Measurements from ENCODE around the gene GUCY1A2. TPM values are rescaled to one million over a fixed set of nuclear protein-coding genes. Genes with fewer than 3 reads are reported as not detected.
"Not testable (repeated sequence)": the region's sequence is repeated elsewhere in the genome, so short reads cannot be mapped to it uniquely, and the experiment has no call there.

The GUCY1A2 gene
- total RNA-seq, 4 donors from 2014 or later = 2.5 to 7.7 (median 4.4) TPM

DNA sequence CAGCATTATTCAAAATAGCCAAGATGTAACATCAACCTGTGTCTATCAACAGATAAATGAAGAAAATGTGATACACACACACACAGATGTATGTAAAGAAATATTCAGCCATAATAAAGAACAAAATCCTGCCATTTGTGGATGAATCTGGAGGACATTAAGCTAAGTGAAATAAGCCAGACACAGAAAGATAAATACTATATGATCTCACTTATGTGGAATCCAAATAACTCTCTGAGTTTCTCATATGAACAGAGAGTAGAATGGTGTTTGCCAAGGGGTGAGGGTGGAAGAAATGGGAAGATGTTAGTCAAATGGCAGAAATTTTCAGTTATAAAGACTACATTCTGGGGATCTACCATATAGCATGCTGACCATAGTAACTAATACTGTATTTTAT is 224.2 kb downstream of the GUCY1A2 start:
- peaks cover 0 to 6% (median 0%) of the 10 kb centered on the region in 4 donors for H3K9me3 ChIP-seq
- no peaks in the 10 kb centered on the region for H3K36me3 ChIP-seq
- TF ChIP-seq CTCF (IDR thresholded peaks at IDR 0.05) (no peak), EP300 (IDR thresholded peaks at IDR 0.05) (no peak), POLR2AphosphoS5 (IDR thresholded peaks at IDR 0.05) (no peak), POLR2A (IDR thresholded peaks at IDR 0.05; ENCODE audit: low read depth) (no peak)
- no peaks in the 10 kb centered on the region for H3K27me3 ChIP-seq
- intact Hi-C loops (cut with DNase I) = no loop called here
- no peak for DNase-seq (ENCODE audit: extremely low spot score)
- no peaks in the 10 kb centered on the region for H3K4me1 ChIP-seq
- no peak overlapping the region for H3K4me3 ChIP-seq
- no peak overlapping the region for H3K27ac ChIP-seq (replicated peaks in 1 of 4)

- TF ChIP-seq EP300 (IDR thresholded peaks at IDR 0.05) = no peak
- no peak for TF ChIP-seq POLR2A (IDR thresholded peaks at IDR 0.05; ENCODE audit: low read depth)
- no peak for TF ChIP-seq POLR2AphosphoS5 (IDR thresholded peaks at IDR 0.05)
- no peak for TF ChIP-seq CTCF (IDR thresholded peaks at IDR 0.05)
- H3K4me1 ChIP-seq = peaks cover 0 to 11% (median 5%) of the 10 kb centered on the region in 4 donors
Measured at GRCh38 chr11:106789406-106789805, 228.9 kb downstream of the GUCY1A2 start.

GRCh38 chr11:106787454-106787853 is 230.8 kb downstream of the GUCY1A2 start:
- Histone ChIP-seq H3K4me1 (peaks cover 0 to 11% (median 5%) of the 10 kb centered on the region in 4 donors), H3K9me3 (peaks cover 0 to 6% (median 0%) of the 10 kb centered on the region in 4 donors), H3K27me3 (no peaks in the 10 kb centered on the region), H3K4me3 (no peak overlapping the region), H3K27ac (replicated peaks in 1 of 4) (no peak overlapping the region), H3K36me3 (no peaks in the 10 kb centered on the region)
- TF ChIP-seq CTCF (IDR thresholded peaks at IDR 0.05) = no peak
- TF ChIP-seq POLR2AphosphoS5 (IDR thresholded peaks at IDR 0.05) = no peak
- TF ChIP-seq EP300 (IDR thresholded peaks at IDR 0.05) = no peak
- TF ChIP-seq POLR2A (IDR thresholded peaks at IDR 0.05; ENCODE audit: low read depth) = no peak
- WGBS = 95% methylated on average over 1 of the region's 1 CpG
- intact Hi-C loops (cut with DNase I) = no loop called here
- DNase-seq (ENCODE audit: extremely low spot score) = no peak

More at GRCh38 chr11:106789406-106789805, 228.9 kb downstream of the GUCY1A2 start:
- no peak overlapping the region for H3K27ac ChIP-seq (replicated peaks in 1 of 4)
- no peak overlapping the region for H3K4me3 ChIP-seq
- intact Hi-C loops (cut with DNase I) = no loop called here
- H3K36me3 ChIP-seq = no peaks in the 10 kb centered on the region
- no peaks in the 10 kb centered on the region for H3K27me3 ChIP-seq
- no peak for DNase-seq (ENCODE audit: extremely low spot score)
- peaks cover 0 to 6% (median 0%) of the 10 kb centered on the region in 4 donors for H3K9me3 ChIP-seq
- WGBS = 93% methylated on average over 3 of the region's 3 CpGs

- H3K9me3 ChIP-seq = peaks cover 0 to 6% (median 0%) of the 10 kb centered on the region in 4 donors
- TF ChIP-seq EP300 (IDR thresholded peaks at IDR 0.05) = no peak
- H3K4me1 ChIP-seq = peaks cover 0 to 11% (median 5%) of the 10 kb centered on the region in 4 donors
- no peak for DNase-seq (ENCODE audit: extremely low spot score)
- no peak overlapping the region for H3K27ac ChIP-seq (replicated peaks in 1 of 4)
- H3K27me3 ChIP-seq = no peaks in the 10 kb centered on the region
- 45% methylated on average over 3 of the region's 3 CpGs for WGBS
- no peaks in the 10 kb centered on the region for H3K36me3 ChIP-seq
- intact Hi-C loops (cut with DNase I) = no loop called here
- H3K4me3 ChIP-seq = no peak overlapping the region
Measured at GRCh38 chr11:106785913-106786650, 232.2 kb downstream of the GUCY1A2 start.

- intact Hi-C loops (cut with DNase I); H3K4me1 ChIP-seq; H3K4me3 ChIP-seq; H3K27me3 ChIP-seq; H3K27ac ChIP-seq (replicated peaks in 1 of 4); DNase-seq (ENCODE audit: extremely low spot score); H3K9me3 ChIP-seq; H3K36me3 ChIP-seq: not testable (repeated sequence)
- 97% methylated on average over 8 of the region's 8 CpGs for WGBS
Measured at GRCh38 chr11:106777302-106777701, 241.0 kb downstream of the GUCY1A2 start.
